SK-N-MC (cell line): Measurements from ENCODE around the gene GLYATL2.

ENCODE experiments used
- DNase-seq: peaks from one replicate; pipeline ENCODE4 v3.0.0-alpha.2; 2011; ENCODE audit warnings: low read depth, low spot score
- H3K27ac ChIP-seq: fragments of 200-600 bp; sonication (generic); 2 replicates; pipeline ENCODE4 v1.5.1; 2016; ENCODE audit warnings: mixed run types
- H3K36me3 ChIP-seq: fragments of 200-600 bp; sonication (generic); 2 replicates; pipeline ENCODE4 v1.6.1; 2017; ENCODE audit warnings: antibody characterized with exemption, low read length, mixed read lengths; ENCODE audit not compliant: insufficient read depth
- H3K4me3 ChIP-seq: fragments of 200-600 bp; sonication (generic); 2 replicates; pipeline ENCODE4 v1.5.1; 2016
- H3K9ac ChIP-seq: fragments of 200-600 bp; sonication (generic); 2 replicates; pipeline ENCODE4 v1.8.0; 2017; ENCODE audit warnings: mixed run types, mixed read lengths; ENCODE audit not compliant: insufficient read length
- H3K9me3 ChIP-seq: fragments of 200-600 bp; sonication (generic); 2 replicates; pipeline ENCODE4 v1.6.1; 2017; ENCODE audit warnings: low read depth, mild to moderate bottlenecking, antibody characterized with exemption, low read length, moderate library complexity, mixed read lengths
- EZH2 ChIP-seq: fragments of 200-600 bp; sonication (generic); IDR thresholded peaks from one replicate; pipeline ENCODE4 v1.6.1; 2017; ENCODE audit warnings: antibody characterized with exemption
- FOXP2 ChIP-seq: optimal IDR thresholded peaks from 2 replicates; pipeline ENCODE3; 2011; ENCODE audit warnings: mild to moderate bottlenecking, moderate library complexity; ENCODE audit not compliant: insufficient read depth; ENCODE audit errors: extremely low read length, control extremely low read depth
- POLR2AphosphoS5 ChIP-seq: IDR thresholded peaks from 2 replicates; pipeline ENCODE4 v1.6.1; 2012; ENCODE audit warnings: mild to moderate bottlenecking, low read depth, low read length, borderline replicate concordance

GLYATL2 gene

DNA sequence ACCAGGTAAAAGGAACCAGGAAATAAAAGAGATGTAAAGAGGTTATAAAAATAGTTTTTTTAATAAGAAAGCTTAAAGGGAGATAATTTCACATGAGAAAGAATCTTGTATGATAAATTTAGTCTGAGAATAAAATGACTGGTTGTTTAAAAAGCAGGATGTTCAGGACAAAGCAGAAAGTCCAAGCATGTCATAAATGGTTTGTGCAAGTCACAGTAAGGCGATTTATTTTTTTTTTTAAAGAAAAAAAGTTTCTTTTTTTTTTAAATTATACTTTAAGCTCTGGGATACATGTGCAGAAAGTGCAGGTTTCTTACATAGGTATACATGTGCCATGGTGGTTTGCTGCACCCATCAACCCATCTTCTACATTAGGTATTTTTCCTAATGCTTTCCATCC is 30.8 kb downstream of the GLYATL2 start:
- Histone ChIP-seq H3K9ac (no peak overlapping the region), H3K27ac (no peak overlapping the region), H3K4me3 (no peak overlapping the region), H3K36me3 (no peaks in the 10 kb centered on the region), H3K9me3 (no peaks in the 10 kb centered on the region)
- DNase-seq = no peak
- no peak for TF ChIP-seq POLR2AphosphoS5

DNA sequence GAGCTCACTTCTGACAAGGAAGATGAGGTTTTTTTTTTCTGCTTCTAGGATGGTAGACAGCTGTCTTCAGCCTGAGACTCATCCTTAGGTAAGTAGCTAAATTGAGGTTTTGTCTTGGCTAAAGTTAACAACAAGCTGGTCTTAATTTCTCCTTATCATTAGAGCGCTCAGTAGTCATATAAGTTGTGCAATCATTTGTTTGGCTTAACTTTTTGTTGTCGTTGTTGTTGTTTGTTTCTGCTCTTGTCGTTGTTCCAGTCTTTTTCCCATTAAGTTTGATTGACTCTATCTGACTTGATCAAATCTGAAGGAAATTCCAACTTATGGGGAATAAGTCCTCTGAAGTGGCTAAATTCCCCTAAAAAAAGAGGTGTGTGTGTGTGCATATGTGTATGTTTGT is 33.0 kb downstream of the GLYATL2 start:
- no peaks in the 10 kb centered on the region for H3K9me3 ChIP-seq
- no peak overlapping the region for H3K9ac ChIP-seq
- no peak overlapping the region for H3K27ac ChIP-seq
- no peaks in the 10 kb centered on the region for H3K36me3 ChIP-seq
- no peak overlapping the region for H3K4me3 ChIP-seq
- TF ChIP-seq EZH2 = no peak
- no peak for TF ChIP-seq FOXP2
- TF ChIP-seq POLR2AphosphoS5 = no peak
- DNase-seq = no peak

DNA sequence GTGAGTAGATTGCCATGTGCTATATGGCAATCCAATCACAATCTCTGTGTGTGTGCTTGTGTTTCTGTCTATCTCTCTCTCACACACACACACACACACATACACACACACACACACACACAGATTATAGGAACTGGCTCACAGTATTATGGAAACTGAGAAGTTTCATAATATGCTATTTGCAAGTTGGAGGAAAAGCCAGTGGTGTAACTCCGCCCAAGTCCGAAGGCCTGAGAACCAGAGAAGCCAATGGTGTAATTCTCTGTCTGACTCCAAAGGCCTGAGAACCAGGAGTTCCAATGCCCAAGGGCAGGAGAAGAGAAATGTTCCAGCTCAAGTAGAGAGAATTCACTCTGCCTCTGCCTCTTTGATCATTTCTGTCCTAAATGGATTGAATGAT is 37.2 kb downstream of the GLYATL2 start:
- no peak overlapping the region for H3K9ac ChIP-seq
- H3K27ac ChIP-seq = no peak overlapping the region
- H3K9me3 ChIP-seq = no peaks in the 10 kb centered on the region
- no peak overlapping the region for H3K4me3 ChIP-seq
- no peaks in the 10 kb centered on the region for H3K36me3 ChIP-seq
- no peak for DNase-seq
- no peak for TF ChIP-seq POLR2AphosphoS5
- no peak for TF ChIP-seq FOXP2
- TF ChIP-seq EZH2 = no peak

DNA sequence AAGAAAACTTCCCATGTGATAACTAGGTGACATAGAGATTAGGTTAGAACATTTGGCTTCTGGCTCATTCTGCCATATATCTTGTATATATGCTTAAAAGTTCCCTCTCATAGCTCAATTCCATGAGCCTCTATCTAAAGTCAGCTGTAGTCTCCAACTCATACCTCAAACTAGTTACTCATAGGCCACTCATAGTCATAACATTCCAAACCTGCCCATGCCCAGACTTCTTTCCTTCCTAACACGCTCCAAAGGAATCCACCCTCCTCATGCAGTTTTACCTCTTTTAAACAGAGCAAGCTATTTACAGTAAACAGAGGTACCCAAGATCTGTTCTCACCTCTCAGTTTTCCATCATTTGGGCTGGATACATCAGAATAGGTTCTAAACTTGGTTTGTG is 39.4 kb downstream of the GLYATL2 start:
- no peak overlapping the region for H3K4me3 ChIP-seq
- no peaks in the 10 kb centered on the region for H3K36me3 ChIP-seq
- no peak for DNase-seq
- TF ChIP-seq FOXP2 = no peak
- no peak for TF ChIP-seq POLR2AphosphoS5
- no peak for TF ChIP-seq EZH2
- no peak overlapping the region for H3K27ac ChIP-seq
- H3K9ac ChIP-seq = no peak overlapping the region
- no peaks in the 10 kb centered on the region for H3K9me3 ChIP-seq

DNA sequence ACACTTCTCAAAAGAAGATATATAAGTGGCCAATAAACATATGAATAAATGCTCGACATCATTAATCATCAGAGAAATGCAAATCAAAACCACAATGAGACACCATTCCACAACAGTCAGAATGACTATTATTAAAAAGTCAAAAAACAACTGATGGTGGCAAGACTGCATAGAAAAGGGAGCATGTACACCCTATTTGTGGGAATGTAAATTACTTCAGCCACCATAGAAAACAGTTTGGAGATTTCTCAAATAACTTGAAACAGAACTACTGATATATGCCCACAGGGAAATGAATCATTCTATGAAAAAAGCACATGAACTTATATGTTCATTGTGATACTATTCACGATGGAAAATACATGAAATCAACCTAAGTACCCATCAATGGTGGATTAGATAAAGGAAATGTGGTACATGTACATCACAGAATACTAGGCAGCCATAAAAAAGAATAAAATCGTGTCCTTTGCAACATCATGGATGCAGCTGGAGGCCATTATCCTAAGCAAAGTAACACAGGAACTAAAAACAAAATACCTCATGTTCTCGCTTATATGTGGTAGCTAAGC is 42.4 kb downstream of the GLYATL2 start:
- H3K9ac ChIP-seq = no peak overlapping the region
- H3K9me3 ChIP-seq = no peaks in the 10 kb centered on the region
- H3K4me3 ChIP-seq = no peak overlapping the region
- H3K27ac ChIP-seq = no peak overlapping the region
- no peak for TF ChIP-seq EZH2
- TF ChIP-seq FOXP2 = no peak
- no peak for TF ChIP-seq POLR2AphosphoS5
- no peak for DNase-seq
- no peaks in the 10 kb centered on the region for H3K36me3 ChIP-seq

DNA sequence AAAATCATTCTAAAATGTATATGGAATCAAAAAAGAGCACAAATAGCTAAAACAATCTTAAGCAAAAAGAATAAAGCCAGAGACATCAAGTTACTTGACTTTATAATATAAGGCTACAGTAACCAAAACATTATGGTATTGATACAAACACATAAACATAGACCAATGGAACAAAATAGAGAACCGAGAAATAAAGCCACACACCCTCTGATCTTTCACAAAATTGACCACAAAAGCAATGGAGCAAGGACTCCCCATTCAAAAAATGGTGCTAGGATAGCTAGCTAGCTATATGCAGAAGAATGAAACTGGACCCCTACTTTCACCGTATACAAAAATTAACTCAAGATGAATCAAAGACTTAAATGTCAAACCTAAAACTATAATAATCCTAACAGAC is 43.2 kb downstream of the GLYATL2 start:
- TF ChIP-seq FOXP2 (no peak), POLR2AphosphoS5 (no peak), EZH2 (no peak)
- H3K4me3 ChIP-seq = no peak overlapping the region
- no peak overlapping the region for H3K27ac ChIP-seq

DNA sequence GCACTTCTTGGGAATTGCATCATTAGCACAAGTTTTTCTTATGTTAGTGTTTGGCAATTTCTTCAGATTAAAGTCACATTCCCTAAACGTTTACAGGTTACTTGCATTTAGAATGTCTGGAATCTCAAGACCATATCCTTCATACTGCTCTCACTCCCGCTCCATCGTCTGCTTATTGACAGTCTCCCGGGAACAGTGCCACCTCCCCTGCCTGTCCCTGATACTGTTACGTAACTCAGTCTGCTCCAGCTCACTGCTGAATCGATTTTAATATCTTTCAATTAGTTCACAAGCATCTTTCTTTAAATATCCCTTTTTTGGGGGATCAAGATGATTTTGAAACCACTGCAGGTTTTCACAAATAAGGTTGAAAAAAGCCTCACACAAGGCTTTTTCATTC is 48.2 kb downstream of the GLYATL2 start:
- Histone ChIP-seq H3K4me3 (no peak overlapping the region), H3K27ac (no peak overlapping the region), H3K9me3 (no peaks in the 10 kb centered on the region), H3K9ac (no peak overlapping the region), H3K36me3 (no peaks in the 10 kb centered on the region)
- TF ChIP-seq FOXP2 (no peak), POLR2AphosphoS5 (no peak), EZH2 (no peak)
- DNase-seq = no peak

More for the DNA sequence above, 43.2 kb downstream of the GLYATL2 start:
- Histone ChIP-seq H3K9me3 (no peaks in the 10 kb centered on the region), H3K9ac (no peak overlapping the region), H3K36me3 (no peaks in the 10 kb centered on the region)
- no peak for DNase-seq

DNA sequence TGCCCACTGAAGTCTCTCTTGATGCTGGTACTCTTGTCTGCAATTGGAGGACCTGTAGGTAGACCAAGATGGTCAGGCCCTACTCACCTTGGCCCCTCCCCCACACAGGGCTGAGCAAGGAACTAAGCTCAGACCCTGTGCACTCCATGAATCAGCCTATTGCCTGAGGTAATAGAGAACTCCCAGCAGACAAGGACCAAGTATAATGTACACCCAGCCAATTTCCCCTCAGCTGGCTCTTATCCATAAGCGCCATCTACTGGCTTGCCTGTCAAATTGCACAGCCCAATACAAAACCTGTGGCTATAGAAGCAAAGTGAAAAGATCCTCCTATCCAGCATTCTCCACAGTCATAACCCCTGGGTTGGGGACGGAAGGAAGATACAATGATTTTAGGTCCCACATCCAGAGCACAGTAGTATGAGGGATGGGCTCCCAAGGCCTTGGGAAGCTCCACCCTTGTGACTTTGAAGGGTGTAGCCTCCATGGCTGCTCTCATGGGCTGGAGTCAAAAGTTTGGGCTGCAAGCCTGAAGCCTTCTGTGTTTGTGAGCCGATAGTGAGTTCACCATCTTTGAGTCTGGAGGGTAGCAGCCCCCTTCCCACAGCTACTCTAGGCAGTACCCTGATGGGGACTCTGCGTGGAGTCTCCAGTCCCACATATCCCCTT is 56.0 kb downstream of the GLYATL2 start:
- TF ChIP-seq EZH2 = no peak
- no peak for TF ChIP-seq FOXP2
- TF ChIP-seq POLR2AphosphoS5 = no peak
- Histone ChIP-seq H3K9me3 (no peaks in the 10 kb centered on the region), H3K36me3 (no peaks in the 10 kb centered on the region), H3K4me3 (no peak overlapping the region), H3K27ac (no peak overlapping the region), H3K9ac (no peak overlapping the region)
- DNase-seq = peak; percentile 57

DNA sequence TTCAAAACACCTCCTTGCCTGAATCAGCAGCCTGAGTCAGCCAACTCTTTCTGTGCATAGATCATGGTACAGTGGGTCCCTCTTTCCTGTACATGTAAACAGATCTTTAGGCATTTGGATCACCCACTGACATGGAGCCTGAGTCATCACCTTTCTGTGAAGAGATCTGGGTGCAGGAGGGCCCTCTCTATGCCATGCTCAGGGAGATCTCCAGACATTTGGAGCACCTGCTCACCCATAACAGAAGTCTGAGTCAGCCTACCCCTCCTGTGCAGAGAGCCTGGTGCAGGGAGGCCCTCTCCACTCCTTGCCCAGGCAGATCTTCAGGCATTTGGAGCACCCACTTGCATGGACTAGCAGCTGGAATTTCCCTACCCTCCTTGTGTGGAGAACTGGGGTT is 56.6 kb downstream of the GLYATL2 start:
- DNase-seq = no peak
- no peak overlapping the region for H3K4me3 ChIP-seq
- H3K27ac ChIP-seq = no peak overlapping the region
- no peaks in the 10 kb centered on the region for H3K9me3 ChIP-seq
- no peak overlapping the region for H3K9ac ChIP-seq
- TF ChIP-seq POLR2AphosphoS5 (no peak), FOXP2 (no peak), EZH2 (no peak)
- H3K36me3 ChIP-seq = no peaks in the 10 kb centered on the region
